HG03565 (cell line): ENCODE data around the gene RBM33.
"Not testable (repeated sequence)": the region's sequence is repeated elsewhere in the genome, so short reads cannot be mapped to it uniquely, and the experiment has no call there.

Experiments used
- ATAC-seq: cut with Tn5 transposase; IDR thresholded peaks from one replicate; pipeline ENCODE4 v1.9.1; 2021; ENCODE audit warnings: mild to moderate bottlenecking, moderate library complexity; ENCODE audit not compliant: unreplicated experiment

The RBM33 gene, protein sequence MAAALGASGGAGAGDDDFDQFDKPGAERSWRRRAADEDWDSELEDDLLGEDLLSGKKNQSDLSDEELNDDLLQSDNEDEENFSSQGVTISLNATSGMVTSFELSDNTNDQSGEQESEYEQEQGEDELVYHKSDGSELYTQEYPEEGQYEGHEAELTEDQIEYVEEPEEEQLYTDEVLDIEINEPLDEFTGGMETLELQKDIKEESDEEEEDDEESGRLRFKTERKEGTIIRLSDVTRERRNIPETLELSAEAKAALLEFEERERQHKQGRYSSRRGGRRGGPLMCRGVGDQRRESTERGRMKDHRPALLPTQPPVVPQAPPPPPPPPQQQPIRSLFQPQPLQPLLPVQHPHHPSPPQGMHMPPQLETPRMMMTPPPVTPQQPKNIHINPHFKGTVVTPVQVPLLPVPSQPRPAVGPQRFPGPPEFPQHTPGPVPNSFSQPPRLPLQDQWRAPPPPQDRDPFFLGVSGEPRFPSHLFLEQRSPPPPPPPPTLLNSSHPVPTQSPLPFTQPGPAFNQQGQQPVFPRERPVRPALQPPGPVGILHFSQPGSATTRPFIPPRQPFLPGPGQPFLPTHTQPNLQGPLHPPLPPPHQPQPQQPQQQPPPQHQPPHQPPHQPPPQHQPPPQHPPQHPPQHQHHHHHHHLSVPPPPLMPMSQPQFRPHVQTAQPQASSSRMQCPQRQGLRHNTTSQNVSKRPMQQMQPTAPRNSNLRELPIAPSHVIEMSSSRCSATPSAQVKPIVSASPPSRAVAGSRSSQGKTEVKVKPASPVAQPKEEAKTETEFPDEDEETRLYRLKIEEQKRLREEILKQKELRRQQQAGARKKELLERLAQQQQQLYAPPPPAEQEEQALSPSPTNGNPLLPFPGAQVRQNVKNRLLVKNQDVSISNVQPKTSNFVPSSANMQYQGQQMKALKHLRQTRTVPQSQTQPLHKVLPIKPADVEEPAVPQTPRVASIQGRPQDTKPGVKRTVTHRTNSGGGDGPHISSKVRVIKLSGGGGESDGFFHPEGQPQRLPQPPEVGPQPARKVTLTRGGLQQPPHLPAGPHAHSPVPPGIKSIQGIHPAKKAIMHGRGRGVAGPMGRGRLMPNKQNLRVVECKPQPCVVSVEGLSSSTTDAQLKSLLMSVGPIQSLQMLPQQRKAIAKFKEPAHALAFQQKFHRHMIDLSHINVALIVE

DNA sequence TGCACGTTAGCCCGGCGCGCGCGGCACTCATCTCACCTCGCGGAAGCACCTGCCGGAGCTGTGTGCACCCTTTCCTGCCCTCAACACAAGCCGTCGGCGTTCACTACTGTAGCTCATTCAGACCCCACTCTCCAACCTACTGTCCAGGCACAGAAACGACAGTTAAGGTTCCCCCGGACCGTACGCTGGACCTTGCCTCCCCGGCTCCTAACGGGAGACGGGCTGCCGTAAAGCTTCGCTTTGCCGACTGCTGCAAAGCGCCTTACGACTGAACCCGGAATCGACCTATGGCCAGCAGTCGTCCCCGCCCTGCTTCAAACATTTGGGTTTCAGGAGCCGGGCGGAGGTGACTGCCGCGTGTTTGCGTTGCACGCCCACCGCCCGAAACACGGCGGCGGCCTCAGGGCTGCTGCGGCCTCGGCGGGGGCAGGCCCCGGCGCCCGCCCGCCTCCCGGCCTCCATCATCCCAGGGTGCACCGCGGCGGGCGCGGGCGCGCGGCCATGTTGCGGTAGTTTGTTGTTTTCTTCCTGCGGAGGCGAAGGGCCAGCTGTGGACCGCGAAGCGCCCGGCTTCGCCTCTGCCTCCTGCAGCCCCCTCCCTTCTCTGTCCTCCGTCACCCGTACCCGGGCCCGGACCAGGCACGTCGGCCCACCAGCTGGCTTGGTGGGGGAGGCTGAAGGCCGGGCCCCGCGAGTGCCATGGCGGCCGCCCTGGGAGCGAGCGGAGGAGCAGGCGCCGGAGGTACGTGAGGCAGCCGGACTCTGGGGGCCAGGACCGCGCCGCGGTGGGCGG is at the start of gene RBM33:
RBM33 (plus strand) TSS at position 484 of the 793 bp plus-strand sequence; CDS start at position 700, 216 bp downstream.
- peak; percentile 63 for ATAC-seq

DNA sequence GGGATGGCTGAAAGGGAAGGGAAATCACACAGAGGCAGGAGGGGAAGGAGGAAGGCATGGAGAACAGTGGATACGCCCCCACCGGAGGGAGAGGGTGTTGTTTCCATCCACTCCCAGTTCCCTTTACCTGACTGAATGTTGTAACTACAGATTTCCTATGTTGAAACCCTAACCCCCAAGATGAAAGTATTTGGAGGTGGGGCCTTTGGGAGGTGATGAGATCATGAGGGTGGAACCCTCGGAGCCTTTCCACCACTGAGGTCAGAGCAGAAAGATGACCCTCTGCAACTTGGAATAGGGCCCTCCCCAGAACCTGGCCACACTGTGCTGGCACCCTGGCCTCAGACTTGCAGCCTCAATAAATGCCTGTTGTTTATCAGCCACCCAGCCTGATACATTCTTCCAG is 49.5 kb upstream of the RBM33 start:
- ATAC-seq, result no peak

DNA sequence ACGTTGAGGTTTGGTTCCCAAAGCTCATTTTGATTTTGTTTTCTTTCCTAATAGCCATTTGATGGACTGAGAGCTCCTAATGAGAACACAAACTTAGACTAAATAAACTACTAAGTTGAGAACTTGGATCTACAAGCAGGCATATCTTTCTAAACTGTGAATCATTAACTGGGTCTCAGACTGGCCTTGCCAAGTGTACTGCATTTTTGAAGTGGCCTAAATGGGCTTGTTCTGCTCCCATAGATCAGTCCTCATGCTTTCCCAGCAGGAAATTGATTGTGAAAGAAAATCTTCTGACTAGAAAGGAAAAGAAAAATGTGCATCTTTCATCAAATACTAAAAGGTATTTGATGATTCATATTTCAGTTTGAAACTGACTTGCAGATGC is 46.7 kb upstream of the RBM33 start:
- ATAC-seq, result no peak

DNA sequence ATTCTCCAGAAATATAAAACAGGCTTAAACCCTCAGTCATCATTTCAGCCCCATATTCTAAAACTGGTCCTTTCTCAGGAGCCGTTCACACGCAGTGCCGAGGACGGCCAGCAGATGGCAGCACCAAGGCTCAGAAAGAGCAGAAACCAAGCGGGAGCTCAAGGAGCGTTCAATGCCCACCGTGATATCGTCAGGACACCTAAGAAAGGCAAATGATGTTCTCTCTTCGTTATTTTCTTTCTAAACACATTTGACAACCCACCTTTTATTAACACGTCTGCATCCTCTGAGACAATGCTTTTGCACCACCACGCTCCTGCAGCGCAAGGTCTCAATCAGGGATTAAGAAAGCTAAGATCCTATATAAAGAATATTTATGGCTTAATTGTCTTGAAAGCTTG is 45.7 kb upstream of the RBM33 start:
- peak; percentile 86 for ATAC-seq

GRCh38 chr7:155602156-155602555 is 42.3 kb upstream of the RBM33 start:
- no peak for ATAC-seq

DNA sequence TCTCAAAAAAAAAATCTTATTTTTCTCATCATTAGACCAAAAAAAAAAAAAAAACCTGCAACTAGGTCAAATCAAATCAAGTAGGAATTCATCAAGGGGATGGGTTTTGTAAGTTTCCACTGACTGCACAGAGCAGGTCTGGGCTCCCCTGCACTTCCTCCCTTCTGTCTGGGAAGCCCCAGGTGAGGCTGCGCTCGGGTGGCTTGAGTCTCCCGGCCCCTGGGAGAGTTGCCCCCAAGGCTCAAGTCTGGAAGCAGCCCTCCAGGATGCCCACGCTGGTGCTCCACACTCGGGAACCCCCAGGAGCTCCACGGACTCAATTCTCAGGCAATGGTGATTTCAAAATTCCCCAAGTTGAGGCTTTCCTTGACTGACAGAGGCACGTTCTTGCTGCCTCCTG is 41.7 kb upstream of the RBM33 start:
- ATAC-seq, result no peak

DNA sequence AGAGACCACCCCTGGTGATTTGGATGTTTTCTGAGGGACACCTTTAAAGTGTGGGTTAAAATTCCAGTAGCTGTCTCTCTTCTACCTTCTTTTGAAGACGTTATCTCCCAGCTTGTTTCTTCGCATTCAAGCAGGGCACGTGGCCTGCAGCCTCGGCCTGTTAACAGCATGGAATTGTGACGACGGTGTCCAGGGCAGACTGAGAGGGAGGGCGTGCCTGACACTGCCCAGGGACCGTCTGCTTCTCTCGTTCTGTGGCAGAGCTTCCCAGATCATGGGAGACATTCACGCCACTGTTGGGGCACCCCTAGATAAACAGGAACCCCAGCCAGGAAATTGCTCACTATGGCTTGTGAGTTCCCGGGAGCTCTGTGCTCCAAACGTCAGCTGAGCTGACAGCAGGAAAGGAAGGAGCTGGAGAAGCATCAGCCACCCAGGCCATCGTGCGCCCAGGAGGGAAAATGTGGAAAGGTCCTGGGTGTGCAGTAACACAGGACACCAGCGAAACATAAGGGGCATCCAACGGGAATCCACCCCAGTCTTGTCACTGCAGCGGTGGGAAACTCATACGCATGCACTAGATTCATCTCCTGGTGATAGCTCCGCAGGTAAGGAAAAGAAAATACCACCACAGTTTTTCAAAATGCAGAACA is 41.1 kb upstream of the RBM33 start:
- no peak for ATAC-seq

GRCh38 chr7:155603858-155604503 is 40.5 kb upstream of the RBM33 start:
- no peak for ATAC-seq

GRCh38 chr7:155604504-155604997 is 39.9 kb upstream of the RBM33 start:
- no peak for ATAC-seq

- ATAC-seq, result no peak
These were observed 35.3 kb upstream of the RBM33 start for GRCh38 chr7:155609185-155609584.

- ATAC-seq, result no peak
These were observed 33.7 kb upstream of the RBM33 start for GRCh38 chr7:155610633-155611193.

DNA sequence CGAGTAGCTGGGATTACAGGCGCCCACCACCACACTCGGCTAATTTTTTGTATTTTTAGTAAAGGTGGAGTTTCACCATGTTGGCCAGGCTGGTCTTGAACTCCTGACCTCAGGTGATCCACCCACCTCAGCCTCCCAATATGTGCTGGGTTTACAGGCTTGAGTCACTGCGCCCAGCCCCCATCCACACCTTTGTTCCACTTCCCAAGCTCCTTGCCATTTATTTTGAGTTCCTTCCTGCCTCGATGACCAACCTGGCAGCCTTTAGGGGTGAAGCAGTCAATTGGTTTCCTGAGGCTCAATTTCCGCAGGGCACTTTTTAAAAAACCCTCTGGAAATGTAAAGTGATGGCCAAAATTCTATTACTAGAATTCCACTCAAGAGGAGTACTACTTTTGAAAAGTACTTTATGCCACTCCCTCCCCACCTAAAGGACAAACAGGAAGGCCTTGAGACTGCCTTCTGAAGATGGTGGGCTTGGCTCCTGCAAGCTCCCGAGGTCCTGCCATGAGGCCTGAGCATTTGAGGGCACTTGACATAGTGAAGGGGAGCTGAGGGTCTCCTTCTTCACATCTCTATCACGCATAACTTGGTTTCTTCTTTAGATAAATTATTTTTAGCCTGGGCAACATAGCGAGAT is 32.5 kb upstream of the RBM33 start:
- ATAC-seq, result no peak

DNA sequence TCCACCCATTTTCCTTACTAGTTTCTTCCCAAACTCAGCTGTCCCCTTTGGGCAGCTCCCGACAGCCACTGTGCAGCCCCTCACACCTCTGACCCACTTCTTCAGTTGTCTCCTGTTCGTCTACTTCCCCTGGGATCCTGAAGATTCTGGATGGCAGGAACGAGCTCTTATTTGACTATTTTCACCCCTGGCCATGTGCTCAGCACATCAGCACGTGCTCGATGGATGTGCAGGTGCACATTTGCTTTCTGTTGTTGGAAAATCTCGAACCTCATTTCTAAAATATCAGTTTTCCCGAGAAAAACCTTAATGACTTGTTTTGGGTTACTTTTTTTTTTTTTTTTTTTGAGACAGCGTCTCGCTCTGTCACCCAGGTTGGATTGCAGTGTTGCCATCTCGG is 31.8 kb upstream of the RBM33 start:
- no peak for ATAC-seq

DNA sequence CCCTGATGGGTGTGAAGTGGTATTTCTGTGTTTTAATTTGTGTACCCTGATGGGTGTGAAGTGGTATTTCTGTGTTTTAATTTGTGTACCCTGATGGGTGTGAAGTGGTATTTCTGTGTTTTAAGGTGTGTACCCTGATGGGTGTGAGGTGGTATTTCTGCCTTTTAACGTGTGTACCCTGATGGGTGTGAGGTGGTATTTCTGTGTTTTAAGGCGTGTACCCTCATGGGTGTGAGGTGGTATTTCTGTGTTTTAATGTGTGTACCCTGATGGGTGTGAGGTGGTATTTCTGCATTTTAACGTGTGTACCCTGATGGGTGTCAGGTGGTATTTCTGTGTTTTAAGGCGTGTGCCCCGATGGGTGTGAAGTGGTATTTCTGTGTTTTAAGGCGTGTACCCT is 29.4 kb upstream of the RBM33 start:
- ATAC-seq, result not testable (repeated sequence)

GRCh38 chr7:155618708-155619633 is 25.5 kb upstream of the RBM33 start:
- no peak for ATAC-seq

- no peak for ATAC-seq
These were observed 24.7 kb upstream of the RBM33 start for GRCh38 chr7:155619634-155620271.

- ATAC-seq, result no peak
These were observed 24.0 kb upstream of the RBM33 start for GRCh38 chr7:155620497-155620896.
